ENCODE measurements around the gene INHBE.

The INHBE gene

GRCh38 chr12:57461917-57462250 lies 6.8 kb downstream of the INHBE start:
- Histone ChIP-seq H3K79me2 (ENCODE audit: insufficient read depth, low read length) (no peaks in the 10 kb centered on the region), H3K9me3 (ENCODE audit: insufficient read depth, low read length, severe bottlenecking) (no peaks in the 10 kb centered on the region), H4K20me1 (ENCODE audit: insufficient read depth, low read length) (no peaks in the 10 kb centered on the region), H3K4me2 (ENCODE audit: insufficient read depth, low read length) (peak overlapping the region; percentile 96), H3K4me3 (ENCODE audit: low read depth in 1 of 2, low read length in 2 of 2) (peak overlapping the region; percentile 56 to 70; a peak in 3 of 4 replicates), H3K27ac (ENCODE audit: low read length) (peak overlapping the region; percentile 65), H2AFZ (ENCODE audit: low read depth, low read length) (peak overlapping the region; percentile 88), H3K9ac (ENCODE audit: low read depth, low read length) (peak overlapping the region; percentile 56), H3K27me3 (ENCODE audit: insufficient read depth, low read length, poor library complexity) (peaks cover 7% of the 10 kb centered on the region), H3K36me3 (ENCODE audit: insufficient read depth, low read length) (no peaks in the 10 kb centered on the region), H3K4me1 (ENCODE audit: insufficient read depth, low read length) (peaks cover 44% of the 10 kb centered on the region)
- DNase-seq (no peak), ATAC-seq (ENCODE audit: insufficient read depth, low read depth) (no peak)
- no peak for TF ChIP-seq CTCF (IDR thresholded peaks at IDR 0.05; ENCODE audit: borderline replicate concordance, extremely low read depth, low read length, poor library complexity, severe bottlenecking)
- no peak for TF ChIP-seq EZH2 (IDR thresholded peaks at IDR 0.05; ENCODE audit: borderline replicate concordance, low read depth, low read length, severe bottlenecking)

GRCh38 chr12:57462251-57462911 lies 7.3 kb downstream of the INHBE start:
- Histone ChIP-seq H3K4me3 (ENCODE audit: low read depth in 1 of 2, low read length in 2 of 2) (peak overlapping the region; percentile 56 to 70; a peak in 3 of 4 replicates), H2AFZ (ENCODE audit: low read depth, low read length) (peak overlapping the region; percentile 88), H3K27me3 (ENCODE audit: insufficient read depth, low read length, poor library complexity) (peaks cover 7% of the 10 kb centered on the region), H3K36me3 (ENCODE audit: insufficient read depth, low read length) (no peaks in the 10 kb centered on the region), H3K4me1 (ENCODE audit: insufficient read depth, low read length) (peaks cover 44% of the 10 kb centered on the region), H3K9me3 (ENCODE audit: insufficient read depth, low read length, severe bottlenecking) (no peaks in the 10 kb centered on the region), H4K20me1 (ENCODE audit: insufficient read depth, low read length) (no peaks in the 10 kb centered on the region), H3K79me2 (ENCODE audit: insufficient read depth, low read length) (no peaks in the 10 kb centered on the region), H3K9ac (ENCODE audit: low read depth, low read length) (peak overlapping the region; percentile 56), H3K27ac (ENCODE audit: low read length) (peak overlapping the region; percentile 66), H3K4me2 (ENCODE audit: insufficient read depth, low read length) (peak overlapping the region; percentile 96)
- no peak for TF ChIP-seq EZH2 (IDR thresholded peaks at IDR 0.05; ENCODE audit: borderline replicate concordance, low read depth, low read length, severe bottlenecking)
- peak; percentile 100 for TF ChIP-seq CTCF (IDR thresholded peaks at IDR 0.05; ENCODE audit: borderline replicate concordance, extremely low read depth, low read length, poor library complexity, severe bottlenecking)
- DNase-seq (peak; percentile 93), ATAC-seq (ENCODE audit: insufficient read depth, low read depth) (peak; percentile 73)

GRCh38 chr12:57462912-57463253 lies 7.8 kb downstream of the INHBE start:
- no peak overlapping the region for H3K27ac ChIP-seq (ENCODE audit: low read length)
- H3K9me3 ChIP-seq (ENCODE audit: insufficient read depth, low read length, severe bottlenecking): no peaks in the 10 kb centered on the region
- H2AFZ ChIP-seq (ENCODE audit: low read depth, low read length): peak overlapping the region; percentile 71; the same call in 1 of the 2 replicates
- no peaks in the 10 kb centered on the region for H4K20me1 ChIP-seq (ENCODE audit: insufficient read depth, low read length)
- peak overlapping the region; percentile 96 for H3K4me2 ChIP-seq (ENCODE audit: insufficient read depth, low read length)
- peaks cover 7% of the 10 kb centered on the region for H3K27me3 ChIP-seq (ENCODE audit: insufficient read depth, low read length, poor library complexity)
- H3K36me3 ChIP-seq (ENCODE audit: insufficient read depth, low read length): no peaks in the 10 kb centered on the region
- H3K79me2 ChIP-seq (ENCODE audit: insufficient read depth, low read length): no peaks in the 10 kb centered on the region
- TF ChIP-seq EZH2 (IDR thresholded peaks at IDR 0.05; ENCODE audit: borderline replicate concordance, low read depth, low read length, severe bottlenecking): no peak
- no peak for TF ChIP-seq CTCF (IDR thresholded peaks at IDR 0.05; ENCODE audit: borderline replicate concordance, extremely low read depth, low read length, poor library complexity, severe bottlenecking)
- no peak for DNase-seq
- ATAC-seq (ENCODE audit: insufficient read depth, low read depth): no peak
- H3K9ac ChIP-seq (ENCODE audit: low read depth, low read length): no peak overlapping the region; the same call in 1 of the 2 replicates
- H3K4me3 ChIP-seq (ENCODE audit: low read depth in 1 of 2, low read length in 2 of 2): peak overlapping the region in 1 of 2 experiments; percentile 70; a peak in 1 of 4 replicates
- peaks cover 44% of the 10 kb centered on the region for H3K4me1 ChIP-seq (ENCODE audit: insufficient read depth, low read length)
